GM21526 (cell line): ENCODE measurements around the gene UBE2R2.

Source experiments
- ATAC-seq: cut with Tn5 transposase; IDR thresholded peaks from one replicate; pipeline ENCODE4 v1.9.1; 2021; ENCODE audit warnings: moderate library complexity; ENCODE audit not compliant: unreplicated experiment, low FRiP score

The UBE2R2 gene

GRCh38 chr9:33880211-33881089 is 63.5 kb downstream of the UBE2R2 start:
- no peak for ATAC-seq

GRCh38 chr9:33881635-33882034 is 64.7 kb downstream of the UBE2R2 start:
- ATAC-seq: no peak

GRCh38 chr9:33884856-33885701 is 68.1 kb downstream of the UBE2R2 start:
- ATAC-seq: no peak

- ATAC-seq: no peak
Observed at GRCh38 chr9:33885948-33886347, 69.0 kb downstream of the UBE2R2 start.

- no peak for ATAC-seq
Observed at GRCh38 chr9:33893861-33894260, 76.9 kb downstream of the UBE2R2 start.

- ATAC-seq: no peak
Observed at GRCh38 chr9:33894316-33894715, 77.4 kb downstream of the UBE2R2 start.

- ATAC-seq: no peak
Observed at GRCh38 chr9:33903157-33903780, 86.3 kb downstream of the UBE2R2 start.

GRCh38 chr9:33905137-33905536 is 88.2 kb downstream of the UBE2R2 start:
- no peak for ATAC-seq

GRCh38 chr9:33906769-33907168 is 89.8 kb downstream of the UBE2R2 start:
- no peak for ATAC-seq

GRCh38 chr9:33907347-33907746 is 90.4 kb downstream of the UBE2R2 start:
- ATAC-seq: no peak

GRCh38 chr9:33908114-33908513 is 91.2 kb downstream of the UBE2R2 start:
- no peak for ATAC-seq

- ATAC-seq: no peak
Observed at GRCh38 chr9:33908749-33909148, 91.8 kb downstream of the UBE2R2 start.

GRCh38 chr9:33913541-33913940 is 96.6 kb downstream of the UBE2R2 start:
- no peak for ATAC-seq

GRCh38 chr9:33914887-33915628 is 98.1 kb downstream of the UBE2R2 start:
- no peak for ATAC-seq

- no peak for ATAC-seq
Observed at GRCh38 chr9:33917036-33917435, 100.1 kb downstream of the UBE2R2 start.

- no peak for ATAC-seq
Observed at GRCh38 chr9:33919276-33919897, 102.4 kb downstream of the UBE2R2 start.

GRCh38 chr9:33921967-33922895 is 105.3 kb downstream of the UBE2R2 start:
- no peak for ATAC-seq

- ATAC-seq: no peak
Observed at GRCh38 chr9:33923079-33923478, 106.1 kb downstream of the UBE2R2 start.
